PFSK-1 (cell line): ENCODE data around the gene DCC.

Experiments
- FOXP2 ChIP-seq: optimal IDR thresholded peaks from 2 replicates; pipeline ENCODE3; 2011; ENCODE audit warnings: borderline replicate concordance, control low read depth, inconsistent platforms; ENCODE audit not compliant: insufficient read depth; ENCODE audit errors: extremely low read length, extremely low read depth
- POLR2AphosphoS5 ChIP-seq: IDR thresholded peaks from 2 replicates; pipeline ENCODE4 v1.6.1; 2012; ENCODE audit warnings: low read depth, mild to moderate bottlenecking, control low read depth, low read length, moderate library complexity
- TAF1 ChIP-seq: IDR thresholded peaks from 2 replicates; pipeline ENCODE4 v1.6.1; 2012; ENCODE audit warnings: low read length, control low read depth, borderline replicate concordance; ENCODE audit not compliant: insufficient read depth
- TF ChIP-seq, protein P1 (sequence below), 2 experiments: IDR thresholded peaks; 2 replicates each; pipeline versions ENCODE4 v1.6.1 to v1.8.0; 2011 to 2012; ENCODE audit warnings: low read depth in 2 of 2, low read length in 2 of 2, control low read depth in 1 of 2, inconsistent platforms in 1 of 2, mild to moderate bottlenecking in 1 of 2, moderate library complexity in 1 of 2; ENCODE audit not compliant: insufficient read depth in 1 of 2

- TF ChIP-seq FOXP2, result no peak
- no peak for TF ChIP-seq POLR2AphosphoS5
- TF ChIP-seq, protein P1, sequence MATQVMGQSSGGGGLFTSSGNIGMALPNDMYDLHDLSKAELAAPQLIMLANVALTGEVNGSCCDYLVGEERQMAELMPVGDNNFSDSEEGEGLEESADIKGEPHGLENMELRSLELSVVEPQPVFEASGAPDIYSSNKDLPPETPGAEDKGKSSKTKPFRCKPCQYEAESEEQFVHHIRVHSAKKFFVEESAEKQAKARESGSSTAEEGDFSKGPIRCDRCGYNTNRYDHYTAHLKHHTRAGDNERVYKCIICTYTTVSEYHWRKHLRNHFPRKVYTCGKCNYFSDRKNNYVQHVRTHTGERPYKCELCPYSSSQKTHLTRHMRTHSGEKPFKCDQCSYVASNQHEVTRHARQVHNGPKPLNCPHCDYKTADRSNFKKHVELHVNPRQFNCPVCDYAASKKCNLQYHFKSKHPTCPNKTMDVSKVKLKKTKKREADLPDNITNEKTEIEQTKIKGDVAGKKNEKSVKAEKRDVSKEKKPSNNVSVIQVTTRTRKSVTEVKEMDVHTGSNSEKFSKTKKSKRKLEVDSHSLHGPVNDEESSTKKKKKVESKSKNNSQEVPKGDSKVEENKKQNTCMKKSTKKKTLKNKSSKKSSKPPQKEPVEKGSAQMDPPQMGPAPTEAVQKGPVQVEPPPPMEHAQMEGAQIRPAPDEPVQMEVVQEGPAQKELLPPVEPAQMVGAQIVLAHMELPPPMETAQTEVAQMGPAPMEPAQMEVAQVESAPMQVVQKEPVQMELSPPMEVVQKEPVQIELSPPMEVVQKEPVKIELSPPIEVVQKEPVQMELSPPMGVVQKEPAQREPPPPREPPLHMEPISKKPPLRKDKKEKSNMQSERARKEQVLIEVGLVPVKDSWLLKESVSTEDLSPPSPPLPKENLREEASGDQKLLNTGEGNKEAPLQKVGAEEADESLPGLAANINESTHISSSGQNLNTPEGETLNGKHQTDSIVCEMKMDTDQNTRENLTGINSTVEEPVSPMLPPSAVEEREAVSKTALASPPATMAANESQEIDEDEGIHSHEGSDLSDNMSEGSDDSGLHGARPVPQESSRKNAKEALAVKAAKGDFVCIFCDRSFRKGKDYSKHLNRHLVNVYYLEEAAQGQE (IDR thresholded peaks at IDR 0.05; ENCODE audit: insufficient read depth in 1 of 2, low read depth in 2 of 2, low read length in 2 of 2), result no peak
- no peak for TF ChIP-seq TAF1
These were observed 548.0 kb downstream of the DCC start for GRCh38 chr18:52888014-52888413.
